D721Med (cell line): ENCODE measurements around the gene MOB4.
"Not testable (repeated sequence)": the region's sequence is repeated elsewhere in the genome, so short reads cannot be mapped to it uniquely, and the experiment has no call there.

Source experiments
- DNase-seq: peaks from one replicate; pipeline ENCODE4 v3.0.0; 2011; ENCODE audit warnings: low spot score; ENCODE audit not compliant: insufficient read length
- FAIRE-seq: peaks from 2 replicates; lab custom pipeline; 2011; peaks lifted over from hg19 to GRCh38; lab: Jason Lieb, UNC
- CTCF ChIP-seq: IDR thresholded peaks from 2 replicates; pipeline ENCODE4 v1.5.1; 2012; ENCODE audit warnings: mild to moderate bottlenecking, control low read depth; ENCODE audit not compliant: insufficient read depth; ENCODE audit errors: missing control alignments

The MOB4 gene

DNA sequence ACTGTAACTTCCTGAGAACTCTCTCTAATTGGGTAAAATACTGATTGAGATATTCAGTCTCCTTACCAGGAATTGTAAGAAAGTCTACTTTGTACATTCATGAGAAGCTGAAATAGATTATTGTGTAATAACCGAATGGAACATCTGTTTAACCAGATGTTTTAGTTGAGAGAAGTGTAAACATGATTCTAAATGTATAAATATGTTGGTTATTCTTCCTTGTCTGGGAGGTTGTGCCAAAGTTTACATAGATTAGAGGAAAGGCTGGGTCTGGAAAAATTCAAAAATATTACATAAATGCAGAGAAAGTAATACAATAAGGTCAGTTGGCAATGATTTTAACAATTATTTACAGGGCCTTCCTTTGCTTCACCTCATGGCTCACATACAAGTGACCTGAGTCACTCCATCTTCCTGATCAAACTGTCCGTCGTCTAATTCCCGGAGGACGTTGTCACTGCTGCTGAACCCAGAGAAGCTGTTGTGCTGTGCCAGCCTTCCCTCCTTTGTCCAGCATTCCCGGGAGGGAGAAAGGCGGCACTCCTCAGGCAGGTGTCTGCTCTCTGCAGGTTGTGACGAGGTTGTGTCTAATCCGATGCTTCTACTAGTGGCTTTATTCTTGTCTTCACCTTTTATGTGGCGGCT is 55.9 kb downstream of the MOB4 start:
- DNase-seq (no peak), FAIRE-seq (no peak)
- no peak for TF ChIP-seq CTCF

GRCh38 chr2:197573608-197574007 is 57.7 kb downstream of the MOB4 start:
- TF ChIP-seq CTCF = no peak
- FAIRE-seq (no peak), DNase-seq (no peak)

DNA sequence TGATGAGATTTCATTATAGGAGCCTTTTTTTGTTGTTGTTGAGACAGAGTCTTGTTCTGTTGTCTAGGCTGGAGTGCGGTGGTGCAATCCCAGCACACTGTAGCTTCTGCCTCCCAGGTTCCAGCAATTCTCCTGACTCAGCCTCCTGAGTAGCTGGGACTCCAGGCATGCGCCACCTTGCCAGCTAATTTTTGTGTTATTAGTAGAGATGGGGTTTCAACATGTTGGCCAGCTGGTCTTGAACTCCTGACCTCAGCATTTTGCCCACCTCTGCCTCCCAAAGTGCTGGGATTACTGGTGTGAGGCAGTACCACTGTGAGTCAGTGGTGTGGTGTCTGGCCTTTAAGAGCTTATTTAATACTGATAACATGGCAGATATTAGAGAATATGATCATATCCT is 60.1 kb downstream of the MOB4 start:
- FAIRE-seq (no peak), DNase-seq (no peak)
- TF ChIP-seq CTCF = no peak

- no peak for TF ChIP-seq CTCF
- FAIRE-seq = no peak
- DNase-seq = no peak
Measured at GRCh38 chr2:197576631-197577030, 60.8 kb downstream of the MOB4 start.

GRCh38 chr2:197577446-197577845 is 61.6 kb downstream of the MOB4 start:
- TF ChIP-seq CTCF = no peak
- DNase-seq (no peak), FAIRE-seq (no peak)

DNA sequence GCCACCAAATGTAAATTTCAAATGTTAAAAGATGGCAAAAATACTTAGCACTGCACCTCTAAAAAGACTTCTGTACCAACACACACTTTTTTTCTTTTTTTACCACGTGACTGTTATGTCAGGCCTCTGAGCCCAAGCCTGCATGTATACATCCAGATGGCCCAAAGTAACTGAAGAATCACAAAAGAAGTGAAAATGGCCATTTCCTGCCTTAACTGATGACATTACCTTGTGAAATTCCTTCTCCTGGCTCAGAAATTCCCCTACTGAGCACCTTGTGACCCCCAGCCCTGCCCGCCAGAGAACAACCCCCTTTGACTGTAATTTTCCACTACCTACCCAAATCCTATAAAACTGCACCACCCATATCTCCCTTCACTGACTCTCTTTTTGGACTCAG is 62.4 kb downstream of the MOB4 start:
- FAIRE-seq, DNase-seq: not testable (repeated sequence)

GRCh38 chr2:197580166-197580565 is 64.3 kb downstream of the MOB4 start:
- not testable (repeated sequence) for FAIRE-seq

DNA sequence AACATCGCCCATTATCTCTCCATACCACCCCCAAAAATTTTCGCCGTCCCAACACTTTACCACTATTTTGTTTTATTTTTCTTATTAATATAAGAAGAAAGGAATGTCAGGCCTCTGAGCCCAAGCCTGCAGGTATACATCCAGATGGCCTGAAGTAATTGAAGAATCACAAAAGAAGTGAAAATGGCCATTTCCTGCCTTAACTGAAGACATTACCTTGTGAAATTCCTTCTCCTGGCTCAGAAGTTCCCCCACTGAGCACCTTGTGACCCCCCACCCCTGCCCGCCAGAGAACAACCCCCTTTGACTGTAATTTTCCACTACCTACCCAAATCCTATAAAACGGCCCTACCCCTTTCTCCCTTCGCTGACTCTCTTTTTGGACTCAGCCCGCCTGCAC is 71.4 kb downstream of the MOB4 start:
- not testable (repeated sequence) for FAIRE-seq, DNase-seq

More at GRCh38 chr2:197580166-197580565, 64.3 kb downstream of the MOB4 start:
- DNase-seq = not testable (repeated sequence)
